Measurements from ENCODE around the gene ANKRD52. TPM values are rescaled to one million over a fixed set of nuclear protein-coding genes. Genes with fewer than 3 reads are reported as not detected.

The ANKRD52 gene
- total and polyA plus RNA-seq, 2 donors (not counting 3 experiments of a cell fraction or from before 2014, with no cell fraction given): 30.8 to 62.0 TPM

- FAIRE-seq (no peak), DNase-seq (ENCODE audit: low read depth, low spot score) (no peak)
- TF ChIP-seq POLR2A (IDR thresholded peaks at IDR 0.05; ENCODE audit: low read depth, low read length) (no peak), FOS (IDR thresholded peaks at IDR 0.05; ENCODE audit: borderline replicate concordance, insufficient read depth, low read length) (no peak), MAX (IDR thresholded peaks at IDR 0.05; ENCODE audit: insufficient read depth, insufficient read length) (no peak), GATA2 (IDR thresholded peaks at IDR 0.05; ENCODE audit: insufficient read depth, insufficient read length, low read depth, low read length) (no peak), EZH2 (IDR thresholded peaks at IDR 0.05; ENCODE audit: borderline replicate concordance, low read depth, low read length, severe bottlenecking) (no peak), MYC (IDR thresholded peaks at IDR 0.05; ENCODE audit: low read depth, low read length) (no peak), JUN (IDR thresholded peaks at IDR 0.05; ENCODE audit: borderline replicate concordance, insufficient read depth, insufficient read length, low read depth) (no peak), CTCF (IDR thresholded peaks at IDR 0.05; ENCODE audit: extremely low read depth in 1 of 2, insufficient read depth in 1 of 2, low read depth in 1 of 2, low read length in 2 of 2) (no peak), POLR2AphosphoS5 (IDR thresholded peaks at IDR 0.05; ENCODE audit: insufficient read depth, low read depth, low read length) (no peak)
- no peak overlapping the region for H3K4me3 ChIP-seq (replicated peaks in 1 of 3; ENCODE audit: insufficient read depth in 1 of 3, low read depth in 1 of 3, low read length in 3 of 3)
- H4K20me1 ChIP-seq (replicated peaks; ENCODE audit: control insufficient read depth, extremely low read depth, insufficient read depth, low read length): no peaks in the 10 kb centered on the region
- no peaks in the 10 kb centered on the region for H3K9me3 ChIP-seq (replicated peaks; ENCODE audit: control insufficient read depth, insufficient read depth, low read length)
- H3K27me3 ChIP-seq (ENCODE audit: control insufficient read depth in 2 of 2, insufficient read depth in 2 of 2, low read length in 2 of 2): no peaks in the 10 kb centered on the region
- no peak overlapping the region for H3K4me2 ChIP-seq (ENCODE audit: insufficient read depth, low read length)
- no TSS peak for BruUV-seq (replicated peaks)
- CTCF ChIA-PET: no interaction called here
- POLR2A ChIA-PET: no interaction called here
- peaks cover 2 to 4% of the 10 kb centered on the region in 2 experiments for H3K36me3 ChIP-seq (ENCODE audit: control insufficient read depth in 2 of 2, extremely low read depth in 1 of 2, insufficient read depth in 2 of 2, low read length in 2 of 2)
- peaks cover 7% of the 10 kb centered on the region for H3K4me1 ChIP-seq (ENCODE audit: control insufficient read depth, extremely low read depth, insufficient read depth, low read length)
- peaks cover 6% of the 10 kb centered on the region for H3K79me2 ChIP-seq (ENCODE audit: control insufficient read depth, insufficient read depth, low read length)
- no peak overlapping the region for H2AFZ ChIP-seq (ENCODE audit: low read depth, low read length)
- H3K9ac ChIP-seq (replicated peaks; ENCODE audit: extremely low read depth, insufficient read depth, low read length): no peak overlapping the region
- no peaks in the 10 kb centered on the region for H3K9me1 ChIP-seq (replicated peaks; ENCODE audit: control insufficient read depth, extremely low read depth, insufficient read depth, low read length)
- no peak overlapping the region for H3K27ac ChIP-seq (ENCODE audit: insufficient read depth, low read depth, low read length)
- dilution Hi-C loops (cut with MboI; ENCODE audit: extremely low pct_ligation_motif_present, low sequenced_read_pairs) (no loop called here), intact Hi-C loops (cut with micrococcal nuclease) (no loop called here)
Observed at GRCh38 chr12:56304276-56304675, 46.1 kb upstream of the ANKRD52 start.
